Measurements from ENCODE around the gene S100A3.

The S100A3 gene

GRCh38 chr1:153560241-153560640 is 11.2 kb upstream of the S100A3 start:
- H3K9ac ChIP-seq (ENCODE audit: low read length), result no peak overlapping the region
- H3K4me1 ChIP-seq (ENCODE audit: low read length), result peaks cover 1% of the 10 kb centered on the region
- no peak overlapping the region for H2AFZ ChIP-seq (ENCODE audit: low read depth, low read length)
- H3K9me3 ChIP-seq (ENCODE audit: insufficient read depth, low read length), result no peaks in the 10 kb centered on the region
- no peaks in the 10 kb centered on the region for H3K79me2 ChIP-seq (ENCODE audit: low read length)
- H3K36me3 ChIP-seq (replicated peaks; ENCODE audit: low read depth, low read length), result no peaks in the 10 kb centered on the region
- H3K27me3 ChIP-seq (ENCODE audit: low read depth, low read length), result no peaks in the 10 kb centered on the region
- TF ChIP-seq, protein P1, sequence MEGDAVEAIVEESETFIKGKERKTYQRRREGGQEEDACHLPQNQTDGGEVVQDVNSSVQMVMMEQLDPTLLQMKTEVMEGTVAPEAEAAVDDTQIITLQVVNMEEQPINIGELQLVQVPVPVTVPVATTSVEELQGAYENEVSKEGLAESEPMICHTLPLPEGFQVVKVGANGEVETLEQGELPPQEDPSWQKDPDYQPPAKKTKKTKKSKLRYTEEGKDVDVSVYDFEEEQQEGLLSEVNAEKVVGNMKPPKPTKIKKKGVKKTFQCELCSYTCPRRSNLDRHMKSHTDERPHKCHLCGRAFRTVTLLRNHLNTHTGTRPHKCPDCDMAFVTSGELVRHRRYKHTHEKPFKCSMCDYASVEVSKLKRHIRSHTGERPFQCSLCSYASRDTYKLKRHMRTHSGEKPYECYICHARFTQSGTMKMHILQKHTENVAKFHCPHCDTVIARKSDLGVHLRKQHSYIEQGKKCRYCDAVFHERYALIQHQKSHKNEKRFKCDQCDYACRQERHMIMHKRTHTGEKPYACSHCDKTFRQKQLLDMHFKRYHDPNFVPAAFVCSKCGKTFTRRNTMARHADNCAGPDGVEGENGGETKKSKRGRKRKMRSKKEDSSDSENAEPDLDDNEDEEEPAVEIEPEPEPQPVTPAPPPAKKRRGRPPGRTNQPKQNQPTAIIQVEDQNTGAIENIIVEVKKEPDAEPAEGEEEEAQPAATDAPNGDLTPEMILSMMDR (IDR thresholded peaks at IDR 0.05; ENCODE audit: low read depth, low read length), result no peak
- TF ChIP-seq EZH2phosphoT487 (IDR thresholded peaks at IDR 0.05; ENCODE audit: low read depth), result no peak
- no peak overlapping the region for H3K4me2 ChIP-seq (ENCODE audit: low read length)
- H3K4me3 ChIP-seq (ENCODE audit: low read length), result no peak overlapping the region
- no peaks in the 10 kb centered on the region for H4K20me1 ChIP-seq (ENCODE audit: insufficient read depth, low read length)
- H3K27ac ChIP-seq (ENCODE audit: low read length), result no peak overlapping the region

DNA sequence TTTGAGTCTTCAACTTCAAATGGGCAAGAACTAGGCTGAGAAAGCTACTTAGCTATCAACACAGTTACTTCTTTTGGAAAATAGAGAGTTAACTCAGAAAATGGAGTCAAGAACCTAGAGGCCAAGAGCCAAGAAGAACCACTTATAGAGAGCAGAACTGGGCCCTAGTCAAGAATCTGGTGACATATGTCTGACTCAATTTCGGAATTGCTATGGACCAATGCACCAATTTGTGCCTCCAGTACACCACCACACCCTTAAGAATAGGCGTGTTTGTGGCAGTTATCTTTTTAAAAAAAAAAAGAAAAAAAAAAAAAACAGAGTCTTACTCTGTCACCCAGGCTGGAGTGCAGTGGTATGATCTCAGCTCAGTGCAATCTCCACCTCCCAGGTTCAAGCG is 8.8 kb upstream of the S100A3 start:
- no peaks in the 10 kb centered on the region for H4K20me1 ChIP-seq (ENCODE audit: insufficient read depth, low read length)
- H2AFZ ChIP-seq (ENCODE audit: low read depth, low read length), result no peak overlapping the region
- no peak overlapping the region for H3K27ac ChIP-seq (ENCODE audit: low read length)
- no peaks in the 10 kb centered on the region for H3K79me2 ChIP-seq (ENCODE audit: low read length)
- H3K4me1 ChIP-seq (ENCODE audit: low read length), result peaks cover 6% of the 10 kb centered on the region
- H3K27me3 ChIP-seq (ENCODE audit: low read depth, low read length), result no peaks in the 10 kb centered on the region
- H3K36me3 ChIP-seq (replicated peaks; ENCODE audit: low read depth, low read length), result no peaks in the 10 kb centered on the region
- H3K4me3 ChIP-seq (ENCODE audit: low read length), result no peak overlapping the region
- H3K9ac ChIP-seq (ENCODE audit: low read length), result no peak overlapping the region
- no peaks in the 10 kb centered on the region for H3K9me3 ChIP-seq (ENCODE audit: insufficient read depth, low read length)
- H3K4me2 ChIP-seq (ENCODE audit: low read length), result no peak overlapping the region
- TF ChIP-seq, protein P1 (IDR thresholded peaks at IDR 0.05; ENCODE audit: low read depth, low read length), result no peak
- TF ChIP-seq EZH2phosphoT487 (IDR thresholded peaks at IDR 0.05; ENCODE audit: low read depth), result no peak

DNA sequence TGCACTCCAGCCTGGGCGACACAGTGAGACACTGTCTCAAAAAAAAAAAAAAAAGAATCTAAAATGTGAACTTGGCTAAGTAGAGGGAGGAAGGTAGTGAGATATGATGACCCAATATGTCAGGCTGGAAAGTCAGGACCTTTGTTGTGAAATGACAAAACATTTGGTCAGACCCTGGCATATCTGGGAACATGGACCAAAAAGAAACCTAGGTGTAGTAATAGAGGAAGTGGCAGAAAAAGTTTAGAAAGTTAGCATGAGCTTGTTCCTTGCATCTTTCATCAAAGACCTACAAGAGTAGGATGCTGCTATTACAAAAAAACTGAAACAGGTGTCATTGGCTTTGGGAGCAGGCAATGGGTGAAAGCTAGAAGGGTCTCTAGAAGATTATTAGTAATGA is 7.3 kb upstream of the S100A3 start:
- TF ChIP-seq, protein P1 (IDR thresholded peaks at IDR 0.05; ENCODE audit: low read depth, low read length), result no peak
- TF ChIP-seq EZH2phosphoT487 (IDR thresholded peaks at IDR 0.05; ENCODE audit: low read depth), result no peak
- no peak overlapping the region for H2AFZ ChIP-seq (ENCODE audit: low read depth, low read length)
- no peaks in the 10 kb centered on the region for H3K36me3 ChIP-seq (replicated peaks; ENCODE audit: low read depth, low read length)
- H3K27me3 ChIP-seq (ENCODE audit: low read depth, low read length), result no peaks in the 10 kb centered on the region
- H4K20me1 ChIP-seq (ENCODE audit: insufficient read depth, low read length), result no peaks in the 10 kb centered on the region
- no peaks in the 10 kb centered on the region for H3K9me3 ChIP-seq (ENCODE audit: insufficient read depth, low read length)
- peaks cover 6% of the 10 kb centered on the region for H3K4me1 ChIP-seq (ENCODE audit: low read length)
- H3K79me2 ChIP-seq (ENCODE audit: low read length), result no peaks in the 10 kb centered on the region
- H3K9ac ChIP-seq (ENCODE audit: low read length), result no peak overlapping the region
- H3K27ac ChIP-seq (ENCODE audit: low read length), result no peak overlapping the region
- H3K4me3 ChIP-seq (ENCODE audit: low read length), result no peak overlapping the region
- H3K4me2 ChIP-seq (ENCODE audit: low read length), result no peak overlapping the region

DNA sequence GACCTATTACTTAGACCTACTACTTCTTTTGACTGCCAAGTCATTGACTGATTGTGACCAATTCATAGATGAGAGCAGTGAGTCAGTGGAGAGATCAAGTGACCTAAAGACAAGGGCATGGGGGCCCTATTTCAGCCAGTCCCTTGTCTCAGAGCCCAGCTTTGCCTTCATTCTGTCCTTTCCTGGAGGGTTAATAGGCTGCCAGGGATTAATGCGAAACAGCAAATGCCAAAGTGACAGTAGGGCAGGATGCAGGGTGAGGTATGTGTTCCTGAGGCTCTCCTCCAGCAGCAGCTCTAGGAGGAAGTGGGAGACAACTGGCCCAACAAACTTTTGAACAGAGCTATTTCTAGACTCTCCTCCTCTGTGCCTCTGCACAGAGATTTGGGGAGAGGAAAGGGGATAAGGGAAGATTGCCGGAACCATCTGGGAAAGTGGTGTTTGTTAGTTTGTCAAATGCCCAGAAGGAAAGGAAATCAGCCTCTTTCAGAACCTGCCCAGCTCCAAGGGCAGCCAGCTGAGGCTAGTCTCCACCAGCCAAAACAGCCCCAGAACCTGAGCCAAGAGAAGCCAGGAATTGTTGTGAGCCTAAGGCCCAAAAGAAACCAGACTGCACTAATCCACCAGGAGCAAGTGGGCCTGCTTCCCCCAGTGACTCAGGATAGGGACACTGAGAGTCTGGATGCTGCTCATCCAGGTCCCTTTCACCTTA is 4.9 kb upstream of the S100A3 start:
- H3K79me2 ChIP-seq (ENCODE audit: low read length), result no peaks in the 10 kb centered on the region
- H3K4me3 ChIP-seq (ENCODE audit: low read length), result no peak overlapping the region
- no peak overlapping the region for H2AFZ ChIP-seq (ENCODE audit: low read depth, low read length)
- H3K36me3 ChIP-seq (replicated peaks; ENCODE audit: low read depth, low read length), result no peaks in the 10 kb centered on the region
- no peak overlapping the region for H3K4me2 ChIP-seq (ENCODE audit: low read length)
- H4K20me1 ChIP-seq (ENCODE audit: insufficient read depth, low read length), result no peaks in the 10 kb centered on the region
- no peak overlapping the region for H3K27ac ChIP-seq (ENCODE audit: low read length)
- H3K27me3 ChIP-seq (ENCODE audit: low read depth, low read length), result no peaks in the 10 kb centered on the region
- TF ChIP-seq EZH2phosphoT487 (IDR thresholded peaks at IDR 0.05; ENCODE audit: low read depth), result no peak
- TF ChIP-seq, protein P1 (IDR thresholded peaks at IDR 0.05; ENCODE audit: low read depth, low read length), result no peak
- H3K9me3 ChIP-seq (ENCODE audit: insufficient read depth, low read length), result no peaks in the 10 kb centered on the region
- peaks cover 15% of the 10 kb centered on the region for H3K4me1 ChIP-seq (ENCODE audit: low read length)
- no peak overlapping the region for H3K9ac ChIP-seq (ENCODE audit: low read length)
